ENCODE results near the gene SHLD2.
A peak's percentile ranks its signal among the peaks of the same experiment; 100 is the strongest.
"Not testable (repeated sequence)": the region's sequence is repeated elsewhere in the genome, so short reads cannot be mapped to it uniquely, and the experiment has no call there.

SHLD2 gene

GRCh38 chr10:87085537-87085936, 9.5 kb upstream of the SHLD2 start:
- no peak for DNase-seq (ENCODE audit: low spot score)

GRCh38 chr10:87089746-87090145, 5.3 kb upstream of the SHLD2 start:
- no peak for DNase-seq (ENCODE audit: low spot score)

GRCh38 chr10:87090779-87091178, 4.2 kb upstream of the SHLD2 start:
- DNase-seq (ENCODE audit: low spot score) = no peak

- DNase-seq (ENCODE audit: low spot score) = no peak
Observed at GRCh38 chr10:87092376-87092860, 2.6 kb upstream of the SHLD2 start.

DNA sequence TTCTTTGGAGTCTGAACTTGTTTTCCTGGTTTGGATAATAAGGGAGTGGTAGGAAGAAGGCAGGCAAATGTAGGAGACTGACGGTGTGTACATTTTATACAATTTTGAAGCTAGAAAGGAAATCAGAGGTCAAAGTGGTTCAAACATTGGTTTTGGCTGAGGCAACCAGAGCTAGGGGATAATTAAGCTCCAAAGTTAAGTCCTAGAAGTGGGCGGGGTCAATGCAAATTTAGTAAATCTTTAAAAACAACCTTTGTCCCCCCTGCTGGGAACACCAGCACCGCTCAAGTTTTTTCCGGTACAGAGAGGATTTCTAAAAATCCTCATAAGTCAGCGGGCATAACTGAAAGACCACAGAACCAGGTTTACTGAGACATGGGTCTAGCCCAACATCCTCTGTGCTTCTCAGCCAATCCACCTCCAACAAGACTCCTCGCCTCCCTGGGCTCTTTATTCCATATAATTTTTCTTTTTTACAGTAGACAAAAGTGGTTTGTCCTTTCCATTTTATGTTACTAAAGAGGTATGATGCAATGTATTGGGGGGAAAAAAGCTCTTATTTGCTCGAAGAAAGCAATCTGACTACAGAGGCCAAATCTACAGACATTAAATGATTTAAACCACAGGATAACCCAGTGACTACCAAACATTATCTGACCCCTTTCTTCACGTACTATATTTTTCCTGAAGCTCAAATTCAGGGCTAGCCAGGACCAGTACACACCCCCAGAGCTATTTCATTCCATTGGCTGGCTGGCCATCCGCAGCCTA, 2.0 kb upstream of the SHLD2 start:
- DNase-seq (ENCODE audit: low spot score) = no peak

GRCh38 chr10:87093632-87094372, 1.2 kb upstream of the SHLD2 start:
- DNase-seq (ENCODE audit: low spot score) = peak; percentile 78

DNA sequence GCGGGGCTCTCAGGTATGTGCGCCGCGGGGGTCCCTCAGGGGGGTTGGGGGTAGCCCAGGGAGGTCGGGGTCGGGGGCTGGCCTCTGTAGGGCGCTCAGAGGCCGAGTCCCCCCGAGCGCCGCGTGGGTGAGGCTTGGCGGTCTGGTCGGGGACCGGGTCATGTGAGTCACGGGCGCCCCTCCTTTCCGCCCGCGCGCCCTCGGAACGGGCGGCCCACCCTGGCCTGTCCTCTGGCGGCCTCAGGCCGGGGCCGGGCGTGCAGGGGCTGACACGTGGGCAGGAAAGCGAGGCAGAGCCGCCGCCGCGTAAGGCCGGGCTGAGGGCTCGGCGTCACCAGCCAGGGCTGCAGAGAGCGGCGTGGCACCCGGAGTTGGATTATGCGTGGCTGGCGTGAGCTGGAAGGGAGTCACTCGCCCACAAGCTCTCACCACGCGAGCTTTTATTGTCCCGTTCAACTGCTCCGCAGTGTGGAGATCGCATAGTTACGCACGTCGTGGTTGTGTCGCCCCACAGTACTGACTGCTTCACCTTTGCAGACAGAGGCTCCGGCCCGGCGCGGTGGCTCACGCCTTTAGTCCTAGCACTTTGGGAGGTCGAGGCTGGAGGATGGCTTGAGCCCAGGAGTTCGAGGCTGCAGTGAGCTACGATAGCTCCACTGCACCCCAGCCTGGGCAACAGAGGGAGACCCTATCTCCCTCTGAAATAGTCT, 385 bp downstream of the SHLD2 start:
- peak; percentile 86 for DNase-seq (ENCODE audit: low spot score)

DNA sequence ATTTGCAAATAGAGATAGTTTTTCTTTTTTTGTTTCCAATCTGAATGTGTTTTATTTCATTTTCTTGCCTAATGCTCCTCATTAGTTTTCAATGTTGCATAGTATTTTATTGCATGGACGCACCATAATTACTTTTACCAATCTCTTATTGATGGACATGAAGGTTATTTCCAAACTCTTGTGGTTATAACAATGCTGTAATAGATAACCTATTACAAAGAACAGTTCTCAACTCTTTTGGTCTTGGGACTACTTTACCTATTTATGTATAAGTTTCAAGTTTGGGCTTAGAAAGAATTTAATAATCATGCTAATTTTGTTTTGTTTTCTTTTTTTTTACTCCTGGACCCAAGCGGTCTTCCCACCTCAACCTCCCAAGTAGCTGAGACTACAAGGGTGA, 7.0 kb downstream of the SHLD2 start:
- DNase-seq (ENCODE audit: low spot score) = no peak

GRCh38 chr10:87104727-87105126, 9.7 kb downstream of the SHLD2 start:
- DNase-seq (ENCODE audit: low spot score) = not testable (repeated sequence)

DNA sequence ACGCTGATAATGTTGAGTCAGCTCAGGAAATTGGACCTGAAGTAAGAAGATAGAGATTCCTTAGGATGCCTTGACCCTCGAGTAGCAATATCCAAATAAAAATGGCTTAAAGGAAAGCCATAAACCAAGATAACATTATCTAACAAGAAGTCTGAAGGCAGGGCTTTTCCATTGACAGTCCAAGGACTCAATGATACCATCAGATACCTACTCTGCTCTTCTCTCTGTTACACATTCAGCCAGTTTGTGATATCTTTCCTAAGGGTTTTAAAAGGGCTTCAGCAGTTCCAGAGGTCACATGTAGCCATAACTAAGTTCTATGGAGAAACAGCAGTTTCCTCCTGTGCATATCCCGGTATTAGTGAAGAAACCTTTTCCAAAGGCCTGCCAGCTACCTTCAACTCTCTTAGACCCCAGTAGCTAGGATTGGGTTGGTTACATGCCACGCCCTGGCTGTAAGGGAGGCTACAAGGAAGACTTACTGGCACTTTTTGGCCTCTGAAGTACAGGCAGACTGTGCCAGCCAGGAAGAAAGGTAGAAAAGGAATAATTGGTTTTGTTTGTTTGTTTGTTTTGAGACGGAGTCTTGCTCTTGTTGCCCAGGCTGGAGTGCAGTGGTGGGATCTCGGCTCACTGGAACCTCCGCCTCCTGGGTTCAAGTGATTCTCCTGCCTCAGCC, 10.6 kb downstream of the SHLD2 start:
- no peak for DNase-seq (ENCODE audit: low spot score)

GRCh38 chr10:87118122-87118521, 23.1 kb downstream of the SHLD2 start:
- DNase-seq (ENCODE audit: low spot score) = not testable (repeated sequence)

DNA sequence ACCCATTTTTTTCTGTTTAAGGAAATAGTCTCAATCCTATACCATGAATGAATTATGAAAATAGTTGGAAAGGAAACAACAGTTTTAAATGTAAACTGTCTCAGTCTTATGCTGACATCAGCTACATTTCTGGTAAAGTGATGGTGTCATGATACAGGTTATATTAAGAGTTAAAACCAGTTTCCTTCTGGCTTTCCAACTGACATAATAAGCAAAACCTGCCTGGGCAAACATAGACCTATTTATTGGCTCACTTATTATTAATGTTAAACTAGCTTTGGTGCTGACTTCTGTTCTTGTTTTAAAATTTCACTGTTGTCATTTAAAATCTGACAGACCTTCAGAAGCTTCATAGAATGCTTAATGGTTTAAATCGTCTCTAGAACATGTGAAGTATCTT, 24.0 kb downstream of the SHLD2 start:
- not testable (repeated sequence) for DNase-seq (ENCODE audit: low spot score)

DNA sequence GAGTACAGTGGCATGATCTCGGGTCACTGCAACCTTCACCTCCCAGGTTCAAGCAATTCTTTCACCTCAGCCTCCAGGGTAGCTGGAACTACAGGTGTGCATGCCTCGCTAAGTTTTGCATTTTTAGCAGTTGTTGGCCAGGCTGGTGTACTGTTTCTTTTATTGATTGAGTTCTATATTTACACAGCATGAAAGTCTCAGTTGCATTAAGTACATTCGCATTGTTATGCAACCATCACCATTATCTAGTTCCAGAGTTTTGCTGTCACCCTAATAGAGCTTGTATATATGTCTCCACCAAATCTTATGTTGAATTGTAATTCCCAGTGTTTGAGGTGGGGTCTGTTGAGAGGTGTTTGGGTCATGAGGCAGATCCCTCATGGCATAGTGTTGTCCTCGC, 28.3 kb downstream of the SHLD2 start:
- not testable (repeated sequence) for DNase-seq (ENCODE audit: low spot score)

- DNase-seq (ENCODE audit: low spot score) = not testable (repeated sequence)
Observed at GRCh38 chr10:87127048-87127447, 32.0 kb downstream of the SHLD2 start.

DNA sequence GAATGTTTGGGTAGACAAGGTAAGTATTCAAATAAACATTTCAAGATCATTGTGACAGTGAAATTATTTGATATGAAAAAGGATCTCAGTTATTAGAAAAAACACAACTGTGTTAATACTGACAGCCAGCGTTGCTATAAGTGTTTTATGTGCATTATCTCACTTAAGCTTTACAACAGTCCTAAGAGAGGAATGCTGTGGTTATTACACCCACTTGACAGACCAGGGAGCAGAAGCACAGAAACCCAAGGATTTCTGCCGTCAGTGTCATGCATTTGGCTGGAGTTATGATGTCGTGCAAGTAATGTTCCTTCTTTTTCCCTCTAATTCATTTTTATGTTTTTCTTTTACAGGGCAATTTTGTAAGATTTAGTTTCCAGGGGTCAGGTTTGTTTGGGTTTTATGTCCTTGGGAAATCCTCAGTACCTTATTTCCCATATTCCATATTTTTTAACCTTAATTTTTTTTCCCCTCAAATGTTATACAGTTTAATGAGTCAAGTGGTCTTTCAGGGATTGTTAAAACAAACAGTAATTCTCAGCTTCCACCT, 32.7 kb downstream of the SHLD2 start:
- DNase-seq (ENCODE audit: low spot score) = not testable (repeated sequence)

DNA sequence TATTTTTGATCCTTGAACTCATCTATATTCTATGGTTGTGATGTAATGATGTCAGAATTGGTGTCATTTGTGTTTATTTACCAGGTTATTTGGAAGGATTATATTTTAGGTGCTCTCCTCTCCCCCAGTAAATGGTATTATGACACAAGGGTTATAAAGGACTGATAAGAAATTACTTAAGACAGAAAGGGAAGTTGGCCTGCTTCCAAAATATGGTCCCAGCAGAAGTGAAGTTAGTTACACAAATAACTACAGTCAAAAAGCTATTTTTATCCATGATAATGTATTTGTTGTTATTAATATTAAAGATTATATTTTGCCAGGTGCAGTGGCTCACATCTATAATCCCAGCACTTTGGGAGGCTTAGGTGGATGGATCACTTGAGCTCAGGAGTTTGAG, 37.2 kb downstream of the SHLD2 start:
- DNase-seq (ENCODE audit: low spot score) = not testable (repeated sequence)

DNA sequence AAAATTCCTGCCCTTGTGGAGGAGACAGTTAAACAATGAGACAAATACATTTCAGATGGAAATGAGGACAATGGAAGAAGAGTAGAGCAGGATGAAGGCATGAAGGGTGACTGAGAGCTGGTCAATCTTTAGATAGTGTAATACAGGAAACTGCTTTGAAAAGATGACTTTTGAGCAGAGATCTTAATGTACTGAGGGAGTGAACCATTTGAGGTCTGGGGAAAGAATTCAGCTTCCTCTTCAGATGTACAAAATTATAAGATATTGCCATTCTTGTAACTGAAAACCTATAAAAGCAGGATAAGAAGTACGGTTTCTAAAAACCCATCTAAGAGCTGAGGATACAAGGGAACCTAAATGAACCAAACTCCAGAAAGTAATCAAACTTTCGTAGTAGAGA, 38.9 kb downstream of the SHLD2 start:
- not testable (repeated sequence) for DNase-seq (ENCODE audit: low spot score)

DNA sequence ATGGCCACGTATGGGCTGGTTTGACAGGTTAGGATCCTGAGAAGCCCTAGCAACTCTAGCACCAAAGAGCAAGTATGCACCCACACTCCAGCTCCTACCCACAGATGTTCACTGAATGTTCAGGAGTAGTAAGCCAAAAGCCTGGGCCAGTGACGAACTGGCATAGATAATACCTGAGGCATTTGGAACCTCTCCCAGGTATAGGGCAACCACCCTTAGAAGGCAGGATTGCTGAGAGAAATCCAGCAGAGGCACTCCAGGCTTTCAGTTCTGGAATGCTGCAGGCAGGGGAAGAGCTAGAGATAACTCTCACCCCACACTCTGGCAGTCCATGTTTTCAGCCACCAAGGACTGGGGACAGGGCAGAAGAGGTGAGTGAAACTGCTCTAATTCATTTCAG, 39.4 kb downstream of the SHLD2 start:
- not testable (repeated sequence) for DNase-seq (ENCODE audit: low spot score)

DNA sequence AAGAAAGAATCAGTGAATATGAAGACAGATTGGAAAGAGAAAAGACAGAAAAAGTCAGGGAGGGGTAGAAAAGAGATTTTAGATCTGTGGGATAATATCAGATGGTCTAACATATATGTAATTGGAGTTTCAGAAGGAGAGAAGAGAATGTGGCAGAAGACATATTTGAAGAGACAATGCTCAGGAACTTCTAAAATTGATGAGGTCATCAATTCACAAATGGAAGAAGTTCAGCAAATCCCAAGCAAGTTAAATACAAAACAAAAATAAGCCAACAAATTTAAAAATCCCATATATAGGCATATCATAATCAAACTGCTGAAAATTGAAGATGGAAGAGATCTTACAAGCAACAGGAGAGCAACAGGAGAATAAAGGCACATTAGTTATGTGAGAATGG, 42.5 kb downstream of the SHLD2 start:
- DNase-seq (ENCODE audit: low spot score) = not testable (repeated sequence)

DNA sequence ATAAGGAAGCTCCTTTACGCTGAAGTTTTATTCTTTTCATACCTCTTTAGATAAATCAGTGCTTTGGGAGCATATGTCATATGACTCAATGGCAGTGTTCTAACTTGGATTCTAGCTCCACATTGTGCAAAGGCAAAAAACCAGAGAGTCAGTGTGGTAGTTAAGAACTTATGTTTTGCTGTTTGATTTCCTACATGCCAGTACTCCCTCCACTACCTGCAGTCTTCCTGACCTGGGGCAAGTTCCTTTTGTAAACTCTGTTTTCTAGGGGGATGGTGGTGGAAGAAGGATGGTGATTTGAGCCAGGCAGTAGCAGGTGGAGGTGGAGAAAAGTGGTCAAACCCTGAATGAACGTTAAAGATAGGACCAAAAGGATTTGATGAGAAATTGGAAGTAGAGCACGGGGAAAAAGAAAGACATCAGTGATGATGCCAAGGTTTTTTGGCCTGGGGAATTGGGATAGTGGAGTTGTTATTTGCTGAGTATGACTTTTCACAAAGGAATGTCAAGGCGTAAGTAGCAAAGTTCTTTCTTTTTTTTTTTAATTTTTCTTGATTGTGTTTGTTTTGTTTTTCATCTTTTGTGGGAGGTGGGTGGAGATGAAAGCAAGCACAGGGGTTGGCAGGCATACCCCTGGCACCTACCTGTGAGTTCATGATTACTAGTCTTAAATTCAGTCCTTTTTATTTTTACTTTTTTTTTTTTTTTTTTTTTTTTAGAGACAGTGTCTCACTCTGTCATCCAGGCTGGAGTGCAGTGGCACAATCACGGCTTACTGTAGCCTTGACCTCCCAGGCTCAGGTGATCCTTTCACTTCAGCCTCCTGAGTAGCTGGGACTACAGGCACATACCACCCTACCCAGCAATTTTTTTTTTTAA, 47.5 kb downstream of the SHLD2 start:
- DNase-seq (ENCODE audit: low spot score) = not testable (repeated sequence)

DNA sequence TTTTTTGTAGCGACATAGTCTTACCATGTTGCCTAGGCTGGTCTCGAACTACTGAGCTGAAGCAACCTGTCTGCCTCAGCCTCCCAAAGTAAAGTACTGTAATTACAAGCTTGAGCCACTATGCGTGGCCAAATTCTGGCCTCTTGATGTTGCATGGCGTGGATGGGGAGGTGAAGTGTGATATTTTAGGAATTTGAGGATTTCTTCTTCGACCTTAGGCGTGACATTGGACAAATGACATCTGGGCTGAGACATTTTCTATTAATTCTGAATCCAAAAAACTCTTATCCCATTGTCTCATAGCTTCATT, 48.1 kb downstream of the SHLD2 start:
- DNase-seq (ENCODE audit: low spot score) = not testable (repeated sequence)
